GM12891 (cell line): ENCODE data around the gene ADAMTS17.

Source experiments
- POLR2A ChIP-seq: IDR thresholded peaks from 2 replicates; pipeline ENCODE4 v1.6.1; 2011; ENCODE audit warnings: low read depth, low read length, control low read depth
- POLR2AphosphoS5 ChIP-seq: IDR thresholded peaks from 2 replicates; pipeline ENCODE4 v1.6.1; 2011; ENCODE audit warnings: low read depth, low read length, control low read depth
- POU2F2 ChIP-seq: IDR thresholded peaks from 2 replicates; pipeline ENCODE4 v1.6.1; 2011; ENCODE audit warnings: low read depth, mild to moderate bottlenecking, control low read depth, low read length, moderate library complexity
- SPI1 ChIP-seq: IDR thresholded peaks from 2 replicates; pipeline ENCODE4 v1.6.1; 2011; ENCODE audit warnings: low read depth, low read length, control low read depth
- TAF1 ChIP-seq: IDR thresholded peaks from 2 replicates; pipeline ENCODE4 v1.6.1; 2011; ENCODE audit warnings: low read depth, low read length, control low read depth

GRCh38 chr15:100019601-100020000, 322.2 kb downstream of the ADAMTS17 start:
- TF ChIP-seq POLR2A (no peak), POLR2AphosphoS5 (no peak), SPI1 (no peak), POU2F2 (no peak), TAF1 (no peak)
